PFSK-1 (cell line): ENCODE measurements around the gene HSPBAP1.

Experiments used
- FOXP2 ChIP-seq: optimal IDR thresholded peaks from 2 replicates; pipeline ENCODE3; 2011; ENCODE audit warnings: borderline replicate concordance, control low read depth, inconsistent platforms; ENCODE audit not compliant: insufficient read depth; ENCODE audit errors: extremely low read length, extremely low read depth
- POLR2AphosphoS5 ChIP-seq: IDR thresholded peaks from 2 replicates; pipeline ENCODE4 v1.6.1; 2012; ENCODE audit warnings: low read depth, mild to moderate bottlenecking, control low read depth, low read length, moderate library complexity
- SIN3A ChIP-seq: IDR thresholded peaks from 2 replicates; pipeline ENCODE4 v1.6.1; 2012; ENCODE audit warnings: mild to moderate bottlenecking, low read length, moderate library complexity, borderline replicate concordance; ENCODE audit not compliant: insufficient read depth
- TAF1 ChIP-seq: IDR thresholded peaks from 2 replicates; pipeline ENCODE4 v1.6.1; 2012; ENCODE audit warnings: low read length, control low read depth, borderline replicate concordance; ENCODE audit not compliant: insufficient read depth
- TF ChIP-seq, protein P1 (sequence below), 2 experiments: IDR thresholded peaks; 2 replicates each; pipeline versions ENCODE4 v1.6.1 to v1.8.0; 2011 to 2012; ENCODE audit warnings: low read depth in 2 of 2, low read length in 2 of 2, control low read depth in 1 of 2, inconsistent platforms in 1 of 2, mild to moderate bottlenecking in 1 of 2, moderate library complexity in 1 of 2; ENCODE audit not compliant: insufficient read depth in 1 of 2

The HSPBAP1 gene

DNA sequence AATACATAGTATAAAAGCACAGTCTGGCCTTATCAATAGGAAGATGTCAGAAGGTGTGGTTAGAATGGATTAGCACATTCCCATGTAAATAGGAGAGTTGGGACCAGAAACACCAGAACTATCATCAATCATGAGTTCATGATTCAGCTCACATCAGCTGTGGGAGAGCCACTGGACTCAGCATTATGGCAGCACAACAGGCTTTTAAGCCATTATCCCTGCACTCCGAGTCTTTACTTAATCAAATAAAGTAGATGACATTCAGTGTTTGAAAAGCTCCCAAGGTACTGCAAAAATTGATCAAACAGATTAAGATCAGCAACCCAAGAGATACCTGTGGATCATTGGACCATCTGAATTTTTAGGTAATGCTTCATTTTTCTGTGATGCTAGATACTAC, 88.3 kb downstream of the HSPBAP1 start:
- TF ChIP-seq FOXP2 = no peak

GRCh38 chr3:122700193-122700592, 93.4 kb downstream of the HSPBAP1 start:
- TF ChIP-seq TAF1 (no peak), FOXP2 (no peak), SIN3A (no peak)

DNA sequence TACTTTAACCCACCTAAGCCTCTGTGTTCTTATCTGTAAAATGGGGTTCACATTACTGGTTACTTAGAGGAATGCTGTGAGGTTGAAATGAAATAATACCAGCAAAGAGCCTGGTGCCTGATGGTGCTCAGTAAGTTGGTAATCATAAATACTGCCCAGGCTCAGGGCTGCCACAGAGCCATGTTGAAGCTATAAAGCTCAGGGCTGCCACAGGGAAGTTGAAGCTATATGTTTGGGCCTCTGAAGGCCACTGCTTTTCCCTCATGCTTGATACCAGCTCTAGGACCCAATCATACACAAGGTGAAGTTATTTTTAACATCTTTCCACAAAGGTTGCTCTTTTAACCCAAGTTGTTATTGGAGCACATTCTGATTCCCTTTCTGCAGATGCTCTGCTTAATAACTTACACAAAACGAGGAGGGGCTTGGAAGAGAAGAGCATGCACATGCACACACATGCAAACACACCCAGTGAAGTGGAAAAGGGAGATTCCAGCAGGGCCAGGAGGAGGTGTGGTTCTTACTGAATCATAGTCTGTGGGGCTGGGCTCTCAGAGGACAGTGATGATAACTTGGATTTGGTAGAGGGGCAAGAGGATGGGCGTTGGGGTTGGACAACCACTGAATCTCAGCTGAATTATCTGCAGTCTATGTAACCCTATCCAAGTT, 95.5 kb downstream of the HSPBAP1 start:
- TF ChIP-seq FOXP2 (no peak), SIN3A (no peak), POLR2AphosphoS5 (no peak), TAF1 (no peak)
- TF ChIP-seq, protein P1, sequence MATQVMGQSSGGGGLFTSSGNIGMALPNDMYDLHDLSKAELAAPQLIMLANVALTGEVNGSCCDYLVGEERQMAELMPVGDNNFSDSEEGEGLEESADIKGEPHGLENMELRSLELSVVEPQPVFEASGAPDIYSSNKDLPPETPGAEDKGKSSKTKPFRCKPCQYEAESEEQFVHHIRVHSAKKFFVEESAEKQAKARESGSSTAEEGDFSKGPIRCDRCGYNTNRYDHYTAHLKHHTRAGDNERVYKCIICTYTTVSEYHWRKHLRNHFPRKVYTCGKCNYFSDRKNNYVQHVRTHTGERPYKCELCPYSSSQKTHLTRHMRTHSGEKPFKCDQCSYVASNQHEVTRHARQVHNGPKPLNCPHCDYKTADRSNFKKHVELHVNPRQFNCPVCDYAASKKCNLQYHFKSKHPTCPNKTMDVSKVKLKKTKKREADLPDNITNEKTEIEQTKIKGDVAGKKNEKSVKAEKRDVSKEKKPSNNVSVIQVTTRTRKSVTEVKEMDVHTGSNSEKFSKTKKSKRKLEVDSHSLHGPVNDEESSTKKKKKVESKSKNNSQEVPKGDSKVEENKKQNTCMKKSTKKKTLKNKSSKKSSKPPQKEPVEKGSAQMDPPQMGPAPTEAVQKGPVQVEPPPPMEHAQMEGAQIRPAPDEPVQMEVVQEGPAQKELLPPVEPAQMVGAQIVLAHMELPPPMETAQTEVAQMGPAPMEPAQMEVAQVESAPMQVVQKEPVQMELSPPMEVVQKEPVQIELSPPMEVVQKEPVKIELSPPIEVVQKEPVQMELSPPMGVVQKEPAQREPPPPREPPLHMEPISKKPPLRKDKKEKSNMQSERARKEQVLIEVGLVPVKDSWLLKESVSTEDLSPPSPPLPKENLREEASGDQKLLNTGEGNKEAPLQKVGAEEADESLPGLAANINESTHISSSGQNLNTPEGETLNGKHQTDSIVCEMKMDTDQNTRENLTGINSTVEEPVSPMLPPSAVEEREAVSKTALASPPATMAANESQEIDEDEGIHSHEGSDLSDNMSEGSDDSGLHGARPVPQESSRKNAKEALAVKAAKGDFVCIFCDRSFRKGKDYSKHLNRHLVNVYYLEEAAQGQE (IDR thresholded peaks at IDR 0.05; ENCODE audit: insufficient read depth in 1 of 2, low read depth in 2 of 2, low read length in 2 of 2) = no peak

DNA sequence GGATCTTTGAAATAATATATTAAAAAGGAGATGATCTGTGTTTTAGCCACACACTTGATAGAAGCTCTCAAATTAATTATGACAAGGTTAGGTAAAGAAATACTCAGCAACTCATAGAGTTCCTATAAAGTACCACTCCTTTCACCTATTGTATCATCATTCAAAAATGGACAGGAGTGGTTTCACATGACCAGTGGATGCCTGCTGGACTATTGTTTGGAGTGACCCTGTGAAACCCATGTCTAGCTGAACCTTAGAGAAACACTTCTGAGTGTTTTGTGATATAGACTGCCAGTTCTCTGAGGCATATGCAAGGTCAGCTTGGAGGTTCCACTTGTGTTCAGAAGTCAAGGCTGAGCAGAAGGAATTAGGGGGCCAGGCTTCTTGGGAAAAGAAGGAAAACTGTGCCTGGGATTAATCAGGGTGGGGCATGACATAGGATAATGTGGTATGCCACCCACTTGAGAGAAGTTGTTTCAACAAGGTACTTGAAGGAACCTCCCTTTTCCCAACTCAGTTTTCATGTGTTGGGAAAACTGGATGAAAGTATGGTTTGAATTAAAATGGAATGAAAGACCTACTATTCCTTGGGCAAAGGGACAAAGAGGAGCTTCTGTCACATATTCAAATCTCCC, 97.6 kb downstream of the HSPBAP1 start:
- TF ChIP-seq TAF1 = no peak
- no peak for TF ChIP-seq POLR2AphosphoS5
- TF ChIP-seq, protein P1 (IDR thresholded peaks at IDR 0.05; ENCODE audit: insufficient read depth in 1 of 2, low read depth in 2 of 2, low read length in 2 of 2) = no peak
- TF ChIP-seq FOXP2 = no peak
- no peak for TF ChIP-seq SIN3A

GRCh38 chr3:122694966-122695365, 98.7 kb downstream of the HSPBAP1 start:
- no peak for TF ChIP-seq TAF1
- no peak for TF ChIP-seq POLR2AphosphoS5
- no peak for TF ChIP-seq SIN3A
- TF ChIP-seq, protein P1 (IDR thresholded peaks at IDR 0.05; ENCODE audit: insufficient read depth in 1 of 2, low read depth in 2 of 2, low read length in 2 of 2) = no peak
- TF ChIP-seq FOXP2 = no peak

GRCh38 chr3:122692674-122693073, 101.0 kb downstream of the HSPBAP1 start:
- TF ChIP-seq TAF1 = no peak
- no peak for TF ChIP-seq SIN3A
- TF ChIP-seq FOXP2 = no peak
- TF ChIP-seq, protein P1 (IDR thresholded peaks at IDR 0.05; ENCODE audit: insufficient read depth in 1 of 2, low read depth in 2 of 2, low read length in 2 of 2) = no peak
- TF ChIP-seq POLR2AphosphoS5 = no peak
